Right renal pelvis (tissue), 4 donors: ENCODE measurements around the gene CTSE. TPM values are rescaled to one million over a fixed set of nuclear protein-coding genes. Genes with fewer than 3 reads are reported as not detected.
"Not testable (repeated sequence)": the region's sequence is repeated elsewhere in the genome, so short reads cannot be mapped to it uniquely, and the experiment has no call there.

Experiments used
- DNase-seq, 4 donors: peaks; one replicate each; pipeline ENCODE4 v3.0.0-alpha.2; 2013; ENCODE audit warnings: low read depth in 4 of 4, low spot score in 3 of 4, missing footprints in 1 of 4
- polyA plus RNA-seq, 4 donors: library from polyadenylated mRNA; unstranded; fragments of 120-200 nt; gene quantifications; one replicate each; pipeline ENCODE4 v1.2.1, GENCODE V29; 2013; ENCODE audit not compliant: insufficient read length in 4 of 4

Gene CTSE
- polyA plus RNA-seq, 4 donors, result 0.18 to 0.26 (median 0.21) TPM

- not testable (repeated sequence) for DNase-seq
These were observed 27.1 kb downstream of the CTSE start for GRCh38 chr1:205996641-205997040.

GRCh38 chr1:205994346-205994745 is 29.3 kb downstream of the CTSE start:
- no peak for DNase-seq

- no peak for DNase-seq
These were observed 30.6 kb downstream of the CTSE start for GRCh38 chr1:205993068-205993467.

GRCh38 chr1:205992218-205992882 is 31.3 kb downstream of the CTSE start:
- no peak for DNase-seq

- no peak for DNase-seq
These were observed 32.5 kb downstream of the CTSE start for GRCh38 chr1:205991237-205991636.

GRCh38 chr1:205990226-205990625 is 33.5 kb downstream of the CTSE start:
- no peak for DNase-seq

GRCh38 chr1:205989786-205990185 is 33.9 kb downstream of the CTSE start:
- no peak for DNase-seq

- no peak for DNase-seq
These were observed 35.1 kb downstream of the CTSE start for GRCh38 chr1:205988585-205988995.

GRCh38 chr1:205986861-205987260 is 36.8 kb downstream of the CTSE start:
- no peak for DNase-seq

- DNase-seq, result no peak
These were observed 37.4 kb downstream of the CTSE start for GRCh38 chr1:205986292-205986691.

- no peak for DNase-seq
These were observed 38.2 kb downstream of the CTSE start for GRCh38 chr1:205985330-205986005.

GRCh38 chr1:205983925-205984725 is 39.6 kb downstream of the CTSE start:
- DNase-seq, result peak in 1 of 4 donors; percentile 36

GRCh38 chr1:205981257-205981656 is 42.4 kb downstream of the CTSE start:
- no peak for DNase-seq

GRCh38 chr1:205980237-205980870 is 43.3 kb downstream of the CTSE start:
- no peak for DNase-seq

GRCh38 chr1:205979301-205979700 is 44.4 kb downstream of the CTSE start:
- no peak for DNase-seq

GRCh38 chr1:205978676-205979075 is 45.0 kb downstream of the CTSE start:
- no peak for DNase-seq

GRCh38 chr1:205977402-205978014 is 46.2 kb downstream of the CTSE start:
- peak; percentile 52 to 74 (median 58) for DNase-seq

GRCh38 chr1:205976708-205977401 is 46.8 kb downstream of the CTSE start:
- peak in 1 of 4 donors; percentile 25 for DNase-seq

GRCh38 chr1:205976036-205976435 is 47.7 kb downstream of the CTSE start:
- DNase-seq, result no peak
